HL-60/S4 treated with retinoic acid at 250 ng/mL for 4 days and 3 days (cell line): ENCODE measurements around the gene FBLN2.

Experiments used
- in situ Hi-C: fragments of 300-500 bp; cut with MboI; formaldehyde crosslinking; loops from 2 replicates; pipeline ENCODE4 v1.7.0; 2022; ENCODE audit warnings: low sequenced_read_pairs

The FBLN2 gene

DNA sequence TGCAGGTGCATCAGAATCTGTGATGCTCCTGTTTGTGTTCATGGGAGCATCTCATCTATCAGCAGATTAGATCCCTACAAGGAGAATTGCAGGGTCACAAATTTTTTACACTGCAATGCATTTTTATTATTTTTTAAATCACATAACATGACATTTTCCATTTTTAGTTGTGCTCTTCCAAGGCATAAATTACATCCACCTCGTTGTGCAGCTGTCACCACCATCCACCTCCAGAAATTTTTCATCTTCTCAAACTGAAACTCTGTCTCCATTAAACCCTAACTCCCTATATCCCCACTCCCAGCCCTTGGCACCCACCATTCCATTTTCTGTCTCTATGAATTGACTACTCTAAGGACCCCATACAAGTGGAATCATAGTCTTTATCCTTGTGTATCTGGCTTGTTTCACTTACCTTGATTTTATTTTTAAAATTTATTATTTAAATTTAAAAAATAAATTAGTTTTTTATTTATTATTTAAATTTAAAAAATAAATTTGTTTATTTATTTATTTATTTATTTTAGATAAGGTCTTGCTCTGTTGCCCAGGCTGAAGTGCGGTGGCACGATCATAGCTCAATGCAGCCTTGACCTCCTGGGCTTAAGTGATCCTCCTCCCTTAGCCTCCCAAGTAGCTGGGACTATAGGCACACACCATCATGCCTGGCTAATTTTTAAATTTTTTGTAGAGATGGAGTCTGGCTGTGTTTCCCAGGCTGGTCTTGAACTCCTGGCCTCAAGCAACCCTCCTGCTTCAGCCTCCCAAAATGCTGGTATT lies 47.7 kb downstream of the FBLN2 start:
- in situ Hi-C loops: no loop called here

DNA sequence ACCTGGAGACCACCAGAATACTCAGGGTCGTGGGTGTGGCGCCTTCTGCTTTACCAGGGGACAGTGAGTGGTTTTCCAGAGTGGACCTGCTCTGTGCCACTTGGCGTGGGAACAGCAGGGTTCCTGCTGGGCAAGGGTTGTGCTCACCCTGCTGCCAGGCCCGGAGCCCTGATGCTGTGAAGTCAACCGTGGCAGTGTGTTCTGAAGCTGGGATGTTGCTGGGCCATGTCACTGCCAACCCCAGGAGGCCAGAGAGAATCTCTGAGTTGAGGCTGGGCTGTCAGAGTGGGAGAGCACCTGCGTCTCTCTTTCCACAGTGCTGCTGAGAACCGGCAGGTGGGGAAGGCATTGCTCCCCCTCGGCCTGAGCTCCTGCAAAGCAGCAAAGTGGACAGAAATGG lies 48.7 kb downstream of the FBLN2 start:
- in situ Hi-C loops: no loop called here

DNA sequence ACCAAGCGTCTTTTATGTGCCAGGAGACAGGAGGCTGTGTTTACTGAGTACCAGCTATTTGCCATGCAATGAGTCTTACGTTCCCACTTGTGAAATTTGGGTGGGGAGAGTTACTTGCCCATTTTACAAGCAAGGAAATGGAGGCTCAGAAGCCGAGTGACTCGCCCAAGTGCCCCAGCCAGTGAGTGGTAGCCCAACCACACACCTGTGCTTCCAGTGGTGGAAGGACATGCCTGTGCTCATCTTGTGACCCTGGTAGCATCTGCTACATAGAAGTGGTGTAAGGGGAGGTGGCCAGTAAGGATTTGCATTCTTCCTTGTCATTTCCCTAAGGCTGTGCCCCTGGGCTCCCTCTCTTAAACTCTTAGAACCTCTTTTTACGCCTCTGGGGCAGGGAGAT lies 49.3 kb downstream of the FBLN2 start:
- in situ Hi-C loops: no loop called here

DNA sequence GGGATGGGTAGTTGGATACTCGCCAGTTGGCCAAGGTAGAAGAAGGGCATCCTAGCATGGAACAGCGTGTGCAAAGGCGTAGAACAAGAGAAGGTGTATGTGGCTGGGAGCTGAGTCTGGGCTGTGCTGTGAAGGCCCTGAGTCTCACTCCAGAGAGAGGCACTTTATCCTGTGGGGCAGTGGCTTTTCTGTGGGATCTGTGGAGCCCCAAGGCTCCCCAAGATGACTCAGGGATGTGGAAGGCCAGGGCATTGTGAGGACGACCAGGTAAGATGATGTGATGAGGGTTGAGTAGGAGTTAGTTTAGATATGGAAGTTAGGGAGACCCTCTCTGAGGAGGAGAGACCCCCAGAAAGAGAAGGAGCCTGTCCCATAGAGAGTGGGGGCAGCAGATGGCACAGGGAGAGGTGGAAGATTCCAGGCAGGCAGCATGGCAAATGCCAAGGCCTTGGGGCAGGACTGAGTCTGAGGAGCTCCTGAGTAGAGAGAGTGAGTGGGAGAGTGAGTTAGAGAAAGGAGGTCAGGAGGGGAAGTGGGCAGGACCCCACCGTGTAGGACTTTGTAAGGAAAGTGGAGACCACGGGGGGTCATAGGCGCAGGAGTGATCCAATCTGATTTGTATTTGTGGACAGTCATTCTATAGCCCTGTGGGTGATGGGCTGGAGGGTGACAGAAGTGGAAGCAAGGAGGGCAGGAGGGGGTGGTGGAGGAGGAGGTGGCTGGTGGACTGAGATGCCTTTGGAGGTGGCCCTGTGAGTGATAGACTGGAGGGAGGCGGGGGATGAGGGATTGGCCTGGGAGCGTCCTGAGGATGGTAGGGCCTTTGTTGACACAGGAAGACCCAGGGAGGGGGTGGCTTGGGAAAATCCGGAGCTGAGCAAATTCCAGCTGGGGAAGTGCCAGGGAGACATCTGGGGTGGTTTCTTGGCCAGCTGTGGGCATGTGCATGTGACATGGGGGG lies 50.3 kb downstream of the FBLN2 start:
- in situ Hi-C loops: no loop called here

DNA sequence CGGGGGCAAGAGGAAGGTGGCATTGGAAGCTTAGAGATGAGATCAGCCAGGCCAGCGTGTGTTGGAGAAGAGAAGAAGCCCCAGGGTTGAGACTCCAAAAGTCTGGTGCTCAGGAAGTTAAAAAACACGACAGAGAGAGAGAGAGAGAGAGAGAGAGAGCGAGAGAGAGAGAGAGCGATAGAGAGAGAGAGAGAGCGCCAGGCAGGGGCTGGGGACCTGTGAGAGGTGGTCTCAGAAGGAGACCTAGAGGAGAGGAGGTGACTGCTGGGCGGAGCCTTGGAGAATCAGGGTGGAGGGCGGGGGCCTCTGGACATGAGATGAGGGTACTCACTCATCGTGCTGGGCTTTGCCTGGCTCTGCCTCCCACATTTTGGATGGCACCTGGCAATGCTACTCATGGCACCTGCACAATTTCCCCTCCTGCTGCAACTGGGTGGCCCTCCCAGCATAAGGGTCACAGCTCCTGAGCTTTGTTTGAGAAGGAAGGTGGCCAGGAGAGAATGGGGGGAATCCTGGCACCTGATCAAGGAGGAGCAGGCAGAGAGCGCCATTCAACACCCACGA lies 51.0 kb downstream of the FBLN2 start:
- in situ Hi-C loops: no loop called here

DNA sequence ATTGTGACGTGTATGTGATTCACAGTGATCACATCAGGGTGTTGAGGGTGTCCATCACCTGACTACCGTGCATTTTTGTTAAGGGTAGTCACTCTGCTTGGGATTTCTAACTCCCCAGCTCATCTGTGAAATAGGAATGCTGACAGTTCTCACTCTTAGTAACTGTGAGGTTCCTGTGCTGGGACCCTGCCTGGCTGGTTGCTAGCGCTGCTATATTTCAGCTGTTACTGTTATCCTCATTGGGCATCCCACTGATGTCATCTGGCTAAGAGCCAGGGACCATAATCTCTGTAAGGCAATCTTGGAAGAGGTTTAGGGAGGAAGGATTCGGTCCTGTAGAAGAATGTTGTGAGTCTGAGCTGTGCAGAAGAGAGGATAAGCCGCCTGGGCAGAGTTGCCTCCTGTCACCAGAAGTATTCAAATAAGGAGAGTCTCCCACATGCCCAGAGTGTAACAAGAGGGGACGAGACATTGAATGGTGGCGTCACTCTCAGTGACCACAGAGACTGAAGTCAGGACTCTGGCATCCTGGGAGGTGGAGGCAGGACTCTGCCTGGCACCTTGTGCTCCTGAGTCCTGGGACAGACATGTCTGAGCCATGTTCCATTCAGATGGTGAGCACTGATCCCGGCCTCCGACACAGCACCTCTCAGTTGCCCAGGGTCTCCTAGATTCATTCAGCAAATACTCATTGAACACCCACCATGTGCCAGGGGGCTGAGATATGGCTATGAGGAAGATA lies 52.2 kb downstream of the FBLN2 start:
- in situ Hi-C loops: no loop called here

DNA sequence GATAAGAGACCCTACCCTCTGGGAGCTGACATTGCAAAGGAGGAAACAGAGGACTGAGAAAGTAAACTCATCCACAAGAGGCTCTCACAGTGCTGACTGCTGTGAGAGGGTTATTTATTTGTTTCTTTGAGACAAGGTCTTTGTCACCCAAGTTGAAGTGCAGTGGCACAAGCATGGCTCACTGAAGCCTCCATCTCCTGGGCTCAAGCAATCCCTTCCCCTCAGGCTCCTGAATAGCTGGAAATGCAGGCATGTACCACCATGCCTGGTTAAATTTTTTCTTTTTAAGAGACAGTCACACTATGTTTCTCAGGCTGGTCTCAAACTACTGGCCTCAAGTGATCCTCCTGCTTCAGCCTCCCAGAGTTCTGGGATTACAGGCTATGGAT lies 52.8 kb downstream of the FBLN2 start:
- in situ Hi-C loops: no loop called here

DNA sequence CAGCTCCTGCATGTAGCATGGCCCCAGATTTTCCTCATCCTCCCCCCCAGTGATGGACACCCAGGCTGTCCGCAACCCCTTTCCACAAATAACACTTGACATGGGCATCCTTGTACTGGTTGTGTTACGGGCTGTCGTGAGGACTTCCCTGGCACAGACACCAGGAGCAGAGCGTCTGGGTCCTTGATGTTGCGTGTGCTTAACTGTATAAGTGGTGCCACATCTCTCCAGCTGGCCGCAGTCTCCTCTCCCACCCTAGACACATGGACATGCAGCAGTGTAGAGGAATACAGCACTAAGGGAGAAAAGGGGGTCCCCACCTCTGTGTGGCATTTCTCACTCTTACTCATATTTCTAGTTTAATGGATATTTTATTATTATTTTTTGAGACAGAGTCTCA lies 56.6 kb downstream of the FBLN2 start:
- in situ Hi-C loops: no loop called here

DNA sequence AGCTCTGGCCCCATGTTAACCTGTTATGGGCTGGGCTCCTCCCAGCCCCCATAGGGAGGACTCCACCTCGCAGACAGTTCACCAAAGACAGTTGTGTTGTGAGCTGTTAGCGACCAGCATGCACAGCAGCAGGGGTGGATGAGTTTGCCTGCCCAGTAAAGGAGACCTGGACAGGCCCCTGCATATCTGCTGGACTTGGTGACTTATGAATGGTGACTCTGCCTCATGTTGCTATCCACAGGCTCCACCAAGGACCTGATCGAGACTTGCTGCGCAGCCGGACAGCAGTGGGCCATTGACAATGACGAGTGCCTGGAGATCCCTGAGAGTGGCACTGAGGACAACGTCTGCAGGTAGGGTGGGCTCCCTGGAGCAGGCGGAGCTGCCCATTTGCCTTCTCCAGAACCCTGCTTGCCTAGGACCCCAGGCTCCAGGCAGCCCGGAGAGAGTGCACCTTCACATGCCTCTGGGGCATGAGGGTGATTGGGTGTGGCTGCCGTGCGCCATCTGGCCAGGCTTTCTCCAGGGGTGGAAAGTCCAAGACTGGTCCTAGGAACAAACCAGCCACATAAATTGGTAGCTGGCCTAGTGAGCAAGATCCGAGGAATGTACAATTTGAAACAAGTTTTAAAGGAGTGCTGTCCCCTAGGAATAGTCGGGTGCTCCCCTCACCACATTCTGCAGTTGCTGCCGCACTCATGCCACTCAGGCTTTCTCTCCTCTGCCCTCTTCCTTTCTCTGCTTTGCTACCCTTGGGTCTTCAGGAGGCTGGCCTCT lies 59.1 kb downstream of the FBLN2 start:
- in situ Hi-C loops: no loop called here

DNA sequence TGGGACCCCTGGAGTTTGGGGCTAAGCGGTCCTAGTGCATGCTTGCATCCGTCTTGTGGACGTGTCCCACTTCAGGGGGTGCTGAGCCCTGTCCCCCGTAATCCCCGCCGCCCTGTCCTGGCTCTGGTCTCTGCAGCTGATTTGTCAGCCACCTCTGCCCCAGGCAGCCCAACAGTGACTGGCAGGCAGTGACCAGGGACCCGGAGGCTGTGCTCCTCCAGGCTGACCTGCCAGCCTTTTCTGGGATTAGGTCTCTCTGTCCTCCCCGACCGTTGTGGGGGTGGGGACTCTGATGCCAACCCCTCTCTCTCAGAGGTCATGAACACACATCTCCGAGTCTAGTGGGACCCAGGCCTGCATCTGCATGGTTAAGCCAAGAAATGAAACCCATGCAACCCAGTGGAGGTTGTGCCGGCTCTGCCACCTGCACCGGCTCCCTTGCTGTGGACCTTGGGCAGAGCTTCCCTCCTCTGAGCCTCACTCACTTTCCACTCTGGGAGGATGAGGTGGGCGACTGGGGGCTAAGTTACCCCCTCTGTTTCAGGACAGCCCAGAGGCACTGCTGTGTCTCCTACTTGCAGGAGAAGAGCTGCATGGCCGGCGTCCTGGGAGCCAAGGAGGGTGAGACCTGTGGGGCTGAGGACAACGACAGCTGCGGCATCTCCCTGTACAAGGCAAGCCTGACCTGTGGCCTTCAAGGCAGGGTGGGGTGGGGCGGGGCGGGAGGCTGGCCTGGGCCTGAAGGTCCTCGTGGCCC lies 60.2 kb downstream of the FBLN2 start:
- in situ Hi-C loops: no loop called here

DNA sequence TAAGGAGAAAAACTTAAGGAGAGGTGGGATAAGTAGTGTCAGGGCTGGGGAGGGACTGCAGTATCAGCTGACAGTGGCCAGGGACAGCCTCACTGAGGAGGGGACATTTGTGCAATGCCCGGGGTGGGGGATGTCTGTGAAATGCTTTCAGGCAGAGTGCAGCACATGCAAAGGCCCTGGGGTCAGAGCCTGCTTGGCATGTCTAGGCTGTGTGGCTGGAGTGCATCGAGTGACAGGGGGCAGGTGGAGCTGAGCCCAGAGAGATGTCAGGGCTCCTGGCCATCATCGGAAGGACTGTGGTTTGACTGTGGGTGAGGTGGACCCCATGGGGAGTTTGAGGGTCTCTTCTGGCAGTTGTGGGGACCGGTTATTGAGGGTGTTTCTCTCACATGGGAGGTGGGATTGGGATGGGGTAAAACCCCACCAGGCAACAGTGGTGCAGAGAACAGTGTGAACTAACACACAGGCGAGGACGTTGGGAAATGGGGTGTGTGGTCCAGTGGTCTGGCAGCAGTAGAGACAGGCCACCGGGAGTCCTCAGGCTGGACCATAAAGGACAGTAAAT lies 61.2 kb downstream of the FBLN2 start:
- in situ Hi-C loops: no loop called here

DNA sequence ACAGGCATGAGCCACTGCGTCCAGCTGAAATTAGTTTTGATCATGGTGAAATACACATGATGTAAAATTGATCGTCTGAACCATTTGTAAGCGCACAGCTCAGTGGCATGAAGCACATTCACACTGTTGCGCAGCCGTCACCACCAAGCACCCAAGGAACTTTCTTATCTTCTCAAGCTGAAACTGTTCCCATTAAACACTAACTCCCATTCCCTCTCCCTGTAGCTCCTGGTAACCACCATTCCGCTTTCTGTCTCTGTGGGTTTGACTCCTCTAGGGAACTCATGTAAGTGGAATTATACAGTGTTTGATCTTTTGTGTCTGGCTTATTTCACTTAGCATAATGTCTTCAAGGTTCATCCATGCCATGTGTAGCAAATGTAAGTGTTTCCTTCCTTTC lies 62.3 kb downstream of the FBLN2 start:
- in situ Hi-C loops: no loop called here

DNA sequence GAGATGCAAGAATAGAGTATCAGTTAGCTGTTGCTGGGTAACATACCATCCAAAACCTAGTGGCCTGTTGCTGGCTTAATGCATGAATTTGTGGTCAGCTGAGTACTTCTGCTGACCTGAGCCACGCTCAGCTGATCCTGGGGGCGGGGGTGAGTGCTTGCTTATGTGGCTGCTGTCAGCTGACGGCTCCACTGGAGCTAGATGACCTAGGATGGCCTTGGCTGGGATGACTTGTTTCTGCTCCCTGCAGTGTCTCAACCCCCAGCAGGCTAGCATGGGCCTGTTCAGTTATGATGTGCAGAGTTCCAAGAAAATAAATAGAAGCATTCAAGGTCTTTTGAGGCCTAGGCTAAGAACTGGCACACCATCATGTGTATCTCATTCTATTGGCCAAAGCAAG lies 63.9 kb downstream of the FBLN2 start:
- in situ Hi-C loops: no loop called here

DNA sequence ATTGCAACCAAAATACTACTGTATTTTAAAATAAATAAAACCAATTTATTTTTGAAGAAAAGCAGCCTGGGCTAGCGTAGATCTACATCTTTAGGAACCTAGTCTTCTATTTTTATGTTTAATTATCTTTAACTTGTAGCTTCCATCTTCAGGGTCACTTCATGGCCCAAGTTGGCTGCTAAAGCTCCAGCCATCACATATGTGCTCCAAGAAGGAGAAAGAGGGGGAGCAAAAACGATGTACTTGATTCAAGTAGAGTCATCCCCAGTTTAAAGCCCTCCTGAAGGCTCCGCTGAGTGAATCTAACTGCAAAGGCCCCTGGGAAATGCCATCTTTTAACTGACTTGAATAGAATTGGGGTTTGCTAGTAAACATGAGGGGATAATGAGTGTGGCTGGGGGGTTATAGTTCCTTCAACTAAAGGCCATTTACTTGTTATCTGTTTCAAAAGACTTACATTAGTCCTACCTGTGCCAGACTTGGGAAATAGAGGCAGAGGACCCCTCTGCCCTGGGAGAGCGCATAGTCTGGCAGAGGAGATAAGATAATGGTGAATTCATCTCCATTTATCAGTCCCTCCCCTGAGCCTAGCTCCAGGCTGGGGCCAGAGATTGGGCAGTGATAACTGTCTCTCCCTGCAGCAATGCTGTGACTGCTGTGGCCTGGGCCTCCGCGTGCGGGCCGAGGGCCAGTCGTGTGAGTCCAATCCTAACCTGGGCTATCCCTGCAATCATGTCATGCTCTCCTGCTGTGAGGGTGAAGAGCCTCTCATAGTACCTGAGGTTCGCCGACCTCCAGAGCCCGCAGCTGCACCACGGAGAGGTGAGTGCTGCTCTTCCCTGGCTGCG lies 64.6 kb downstream of the FBLN2 start:
- in situ Hi-C loops: no loop called here

DNA sequence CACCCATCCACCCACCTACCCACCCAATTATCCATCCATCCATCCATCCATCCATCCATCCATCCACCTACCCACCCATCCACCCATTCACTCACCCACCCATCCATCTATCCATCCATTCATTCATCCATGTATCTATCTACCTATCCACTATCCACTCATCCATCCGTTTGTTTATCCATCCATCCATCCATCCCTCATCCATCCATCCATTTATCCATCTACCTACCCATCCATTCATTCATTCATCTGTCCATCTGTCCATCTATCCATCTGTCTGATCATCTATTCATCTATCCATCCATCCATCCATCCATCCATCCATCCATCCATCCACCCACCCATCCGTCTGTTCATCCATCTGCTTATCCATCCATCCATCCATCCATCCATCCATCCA lies 65.7 kb downstream of the FBLN2 start:
- in situ Hi-C loops: no loop called here

DNA sequence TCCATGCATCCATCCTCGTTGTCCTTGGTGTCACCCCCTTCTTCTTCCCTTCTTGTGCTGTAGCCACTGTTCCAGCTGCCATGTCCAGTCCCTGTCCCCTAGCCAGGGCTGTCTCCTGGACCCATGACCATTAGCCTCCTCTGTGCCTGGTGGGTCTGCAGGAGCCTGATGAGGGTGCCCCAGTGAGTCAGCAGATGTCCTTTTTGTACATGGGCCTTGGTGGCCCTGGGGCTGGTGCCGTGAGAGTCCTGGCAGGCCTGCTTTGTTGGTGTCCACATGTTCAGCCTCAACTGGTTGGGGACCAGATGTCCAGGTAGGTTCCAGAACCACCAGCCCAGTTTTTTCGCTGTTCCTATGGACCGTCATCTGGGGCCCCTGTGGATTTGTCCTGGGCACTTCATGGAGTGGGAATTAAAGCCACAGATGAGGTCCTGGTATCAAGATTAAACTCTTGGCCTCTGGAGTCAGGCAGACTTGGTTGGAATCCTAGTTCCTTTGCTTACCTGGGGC lies 66.1 kb downstream of the FBLN2 start:
- in situ Hi-C loops: no loop called here

DNA sequence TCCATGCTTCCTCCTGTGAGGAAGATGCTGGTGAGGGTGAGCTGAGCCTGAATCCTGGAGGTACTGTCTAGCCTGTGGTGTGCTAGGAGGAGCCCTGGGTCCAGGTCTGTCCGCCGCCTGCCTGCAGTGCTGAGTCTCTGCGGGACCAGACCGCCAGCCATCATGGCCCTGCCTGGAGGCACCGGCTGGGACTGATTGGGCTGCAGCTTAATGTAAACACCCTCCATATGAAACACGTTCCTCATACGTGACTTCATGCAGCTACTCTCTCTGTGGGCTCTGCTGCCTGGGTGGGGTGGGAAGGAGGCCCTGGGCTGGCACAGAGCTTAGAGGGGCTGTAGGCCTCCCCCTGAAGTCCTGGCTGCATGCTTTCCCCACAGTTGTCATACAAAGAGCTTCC lies 67.4 kb downstream of the FBLN2 start:
- in situ Hi-C loops: no loop called here

DNA sequence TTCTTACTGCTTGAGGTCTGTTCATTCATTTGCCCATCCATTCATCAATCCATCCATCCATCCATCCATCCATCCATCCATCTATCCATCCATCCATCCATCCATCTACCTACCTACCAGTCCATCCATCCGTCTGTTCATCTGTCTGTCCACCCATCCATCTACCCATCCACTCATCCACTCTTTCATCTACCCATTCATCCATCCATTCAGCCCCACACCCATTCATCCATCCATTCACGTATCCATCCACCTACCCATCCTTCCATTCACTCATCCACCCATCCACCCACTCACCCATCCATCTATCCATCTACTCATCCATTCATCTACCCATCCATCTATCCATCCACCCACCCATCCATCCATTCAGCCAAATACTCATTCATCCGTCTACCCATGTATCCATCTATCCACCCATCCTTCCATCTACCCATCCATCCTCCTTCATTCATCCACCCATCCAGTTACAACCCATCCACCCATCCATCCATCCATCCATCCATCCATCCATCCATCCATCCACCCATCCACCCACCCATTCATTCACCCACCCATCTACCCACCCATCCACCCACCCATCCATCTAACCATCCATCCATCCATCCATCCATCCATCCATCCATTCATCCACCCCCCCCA lies 68.3 kb downstream of the FBLN2 start:
- in situ Hi-C loops: no loop called here
